Stimulated activated CD8-positive, alpha-beta memory T cell treated with anti-CD3 and anti-CD28 coated beads, Interleukin-2, amount 100 ng/mL, for 48 hours (primary cell): ENCODE measurements around the gene COPS9.

ENCODE experiments used
- DNase-seq, 2 donors: peaks; one replicate each; pipeline ENCODE4 v3.0.0-alpha.2; 2020; ENCODE audit warnings: low read depth in 2 of 2

COPS9 gene

GRCh38 chr2:240136013-240136670, at the start of gene COPS9:
TSS of gene COPS9 (minus strand) at chr2:240136305. CDS start at chr2:240136284, 21 bp downstream.
- peak; percentile 78 to 85 for DNase-seq

GRCh38 chr2:240184656-240185055, 48.6 kb upstream of the COPS9 start:
- no peak for DNase-seq

- DNase-seq, result no peak
Measured at GRCh38 chr2:240183875-240184590, 47.9 kb upstream of the COPS9 start.

GRCh38 chr2:240183006-240183874, 47.1 kb upstream of the COPS9 start:
- DNase-seq, result no peak

- DNase-seq, result no peak
Measured at GRCh38 chr2:240182476-240182875, 46.4 kb upstream of the COPS9 start.

GRCh38 chr2:240182001-240182400, 45.9 kb upstream of the COPS9 start:
- no peak for DNase-seq

- no peak for DNase-seq
Measured at GRCh38 chr2:240179941-240180666, 44.0 kb upstream of the COPS9 start.

- no peak for DNase-seq
Measured at GRCh38 chr2:240179186-240179815, 43.2 kb upstream of the COPS9 start.

GRCh38 chr2:240178564-240178963, 42.5 kb upstream of the COPS9 start:
- no peak for DNase-seq

- DNase-seq, result no peak
Measured at GRCh38 chr2:240174496-240174895, 38.4 kb upstream of the COPS9 start.

GRCh38 chr2:240172071-240172895, 36.2 kb upstream of the COPS9 start:
- DNase-seq, result no peak

- no peak for DNase-seq
Measured at GRCh38 chr2:240170883-240171282, 34.8 kb upstream of the COPS9 start.

GRCh38 chr2:240170354-240170735, 34.2 kb upstream of the COPS9 start:
- DNase-seq, result no peak

GRCh38 chr2:240169486-240170353, 33.6 kb upstream of the COPS9 start:
- DNase-seq, result no peak

- no peak for DNase-seq
Measured at GRCh38 chr2:240168546-240169361, 32.6 kb upstream of the COPS9 start.

GRCh38 chr2:240168041-240168440, 31.9 kb upstream of the COPS9 start:
- DNase-seq, result no peak

GRCh38 chr2:240167588-240167880, 31.4 kb upstream of the COPS9 start:
- DNase-seq, result no peak

- no peak for DNase-seq
Measured at GRCh38 chr2:240166761-240167587, 30.9 kb upstream of the COPS9 start.
